Keratinocyte (primary cell): ENCODE measurements around the gene ZSCAN5B.

Experiments
- CTCF ChIP-seq, 3 experiments: IDR thresholded peaks in 1 of 3; conservative IDR thresholded peaks in 1 of 3; optimal IDR thresholded peaks in 1 of 3; 2 replicates in 2 of 3; 3 replicates in 1 of 3; pipeline versions ENCODE3 to v1.5.1; 2011; ENCODE audit warnings: low read length in 3 of 3, mild to moderate bottlenecking in 3 of 3, moderate library complexity in 2 of 3, control low read depth in 1 of 3, inconsistent platforms in 1 of 3; ENCODE audit not compliant: insufficient read depth in 2 of 3; ENCODE audit errors: extremely low read depth in 1 of 3
- EZH2 ChIP-seq: IDR thresholded peaks from one replicate; pipeline ENCODE4 v1.6.1; 2012; ENCODE audit warnings: inconsistent platforms, mild to moderate bottlenecking, low read length, moderate library complexity

- TF ChIP-seq CTCF (optimal IDR thresholded peaks at IDR 0.05 in 1 of 3, IDR thresholded peaks at IDR 0.05 in 1 of 3, conservative IDR thresholded peaks at IDR 0.05 in 1 of 3; ENCODE audit: extremely low read depth in 1 of 3, insufficient read depth in 2 of 3, low read length in 3 of 3) (no peak), EZH2 (no peak)
These were observed 20.7 kb downstream of the ZSCAN5B start for GRCh38 chr19:56176881-56177280.
